ENCODE measurements around the gene SLC25A21. TPM values are rescaled to one million over a fixed set of nuclear protein-coding genes. Genes with fewer than 3 reads are reported as not detected.
"Not testable (repeated sequence)": the region's sequence is repeated elsewhere in the genome, so short reads cannot be mapped to it uniquely, and the experiment has no call there.

SLC25A21 gene
- total and polyA plus RNA-seq, 7 donors: 0.13 to 1.5 (median 1.1) TPM; not detected in 2

- WGBS, 2 donors: 91 to 93% methylated on average over 2 of the region's 2 CpGs
- TF ChIP-seq POLR2A (IDR thresholded peaks at IDR 0.05) (no peak), POLR2AphosphoS5 (IDR thresholded peaks at IDR 0.05) (no peak), CTCF (IDR thresholded peaks at IDR 0.05) (no peak), EP300 (IDR thresholded peaks at IDR 0.05) (no peak)
- intact Hi-C loops (cut with DNase I): no loop called here
- Histone ChIP-seq H3K9me3 (no peaks in the 10 kb centered on the region), H3K4me3 (no peak overlapping the region), H3K36me3 (no peaks in the 10 kb centered on the region), H3K4me1 (no peaks in the 10 kb centered on the region), H3K27me3 (no peaks in the 10 kb centered on the region), H3K27ac (no peak overlapping the region)
- DNase-seq: no peak
Observed at GRCh38 chr14:37081218-37081617, 91.2 kb downstream of the SLC25A21 start.

- H3K9me3 ChIP-seq: no peaks in the 10 kb centered on the region
- intact Hi-C loops (cut with DNase I): no loop called here
- TF ChIP-seq EP300 (IDR thresholded peaks at IDR 0.05) (no peak), POLR2A (IDR thresholded peaks at IDR 0.05) (no peak), CTCF (IDR thresholded peaks at IDR 0.05) (no peak), POLR2AphosphoS5 (IDR thresholded peaks at IDR 0.05) (no peak)
- no peaks in the 10 kb centered on the region for H3K4me1 ChIP-seq
- H3K27ac ChIP-seq: no peak overlapping the region
- WGBS, 2 donors: 70 to 92% methylated on average over 2 of the region's 2 CpGs
- no peak overlapping the region for H3K4me3 ChIP-seq
- no peaks in the 10 kb centered on the region for H3K36me3 ChIP-seq
- H3K27me3 ChIP-seq: no peaks in the 10 kb centered on the region
- DNase-seq: no peak
Observed at GRCh38 chr14:37078131-37078530, 94.3 kb downstream of the SLC25A21 start.

GRCh38 chr14:37074320-37074719 lies 98.1 kb downstream of the SLC25A21 start:
- DNase-seq, H3K9me3 ChIP-seq: not testable (repeated sequence)

GRCh38 chr14:37063467-37064240 lies 108.8 kb downstream of the SLC25A21 start:
- intact Hi-C loops (cut with DNase I): no loop called here
- H3K9me3 ChIP-seq: no peaks in the 10 kb centered on the region

More at GRCh38 chr14:37074320-37074719, 98.1 kb downstream of the SLC25A21 start:
- WGBS, 2 donors: 74 to 84% methylated on average over 4 of the region's 4 CpGs
- H3K27me3 ChIP-seq; H3K36me3 ChIP-seq; intact Hi-C loops (cut with DNase I); H3K27ac ChIP-seq; H3K4me1 ChIP-seq; H3K4me3 ChIP-seq: not testable (repeated sequence)

More at GRCh38 chr14:37063467-37064240, 108.8 kb downstream of the SLC25A21 start:
- H3K36me3 ChIP-seq: no peaks in the 10 kb centered on the region
- TF ChIP-seq POLR2AphosphoS5 (IDR thresholded peaks at IDR 0.05) (no peak), EP300 (IDR thresholded peaks at IDR 0.05) (no peak), POLR2A (IDR thresholded peaks at IDR 0.05) (no peak), CTCF (IDR thresholded peaks at IDR 0.05) (no peak)
- H3K27ac ChIP-seq: no peak overlapping the region
- H3K27me3 ChIP-seq: no peaks in the 10 kb centered on the region
- DNase-seq: no peak
- 76 to 86% methylated on average over 4 of the region's 4 CpGs for WGBS, 2 donors
- no peak overlapping the region for H3K4me3 ChIP-seq
- H3K4me1 ChIP-seq: no peaks in the 10 kb centered on the region
